Measurements from ENCODE around the gene GFRA4. TPM values are rescaled to one million over a fixed set of nuclear protein-coding genes. Genes with fewer than 3 reads are reported as not detected.
"Not testable (repeated sequence)": the region's sequence is repeated elsewhere in the genome, so short reads cannot be mapped to it uniquely, and the experiment has no call there.

The GFRA4 gene
- polyA plus RNA-seq, 5 donors = not detected

GRCh38 chr20:3616250-3616649, 46.9 kb downstream of the GFRA4 start:
- peak; percentile 50 to 65 for DNase-seq

GRCh38 chr20:3615171-3615840, 47.9 kb downstream of the GFRA4 start:
- not testable (repeated sequence) for DNase-seq

GRCh38 chr20:3614466-3614865, 48.7 kb downstream of the GFRA4 start:
- DNase-seq = no peak

GRCh38 chr20:3613821-3614440, 49.3 kb downstream of the GFRA4 start:
- no peak for DNase-seq

GRCh38 chr20:3612795-3613572, 50.2 kb downstream of the GFRA4 start:
- no peak for DNase-seq

- DNase-seq = no peak
These were observed 51.3 kb downstream of the GFRA4 start for GRCh38 chr20:3611901-3612300.

Other genes starting within 250 kb of the GFRA4 start
- gene ATRN, start 192.4 kb downstream of the GFRA4 start, polyA plus RNA-seq (ENCODE audit: insufficient read depth in 1 of 5, insufficient read length in 5 of 5, low replicate concordance in 1 of 5) = 10 to 100 TPM; 27.1 to 38.2 (median 33.9) TPM
- 10 to 100 TPM in 3 of 5 donors, 1 to 10 TPM in 2; 8.3 to 16.1 (median 10.2) TPM for gene ADAM33, start 18.6 kb upstream of the GFRA4 start, polyA plus RNA-seq (ENCODE audit: insufficient read depth in 1 of 5, insufficient read length in 5 of 5, low replicate concordance in 1 of 5)
- 1 to 10 TPM; 1.6 to 2.9 (median 2.1) TPM for gene SIGLEC1, start 49.2 kb upstream of the GFRA4 start, polyA plus RNA-seq (ENCODE audit: insufficient read depth in 1 of 5, insufficient read length in 5 of 5, low replicate concordance in 1 of 5)
- gene HSPA12B, start 69.3 kb upstream of the GFRA4 start, polyA plus RNA-seq (ENCODE audit: insufficient read depth in 1 of 5, insufficient read length in 5 of 5, low replicate concordance in 1 of 5) = 10 to 100 TPM; 21.2 to 34.6 (median 24.0) TPM
- 10 to 100 TPM; 17.7 to 44.5 (median 23.2) TPM for gene ADISSP, start 104.4 kb upstream of the GFRA4 start, polyA plus RNA-seq (ENCODE audit: insufficient read depth in 1 of 5, insufficient read length in 5 of 5, low replicate concordance in 1 of 5)
- 1 to 10 TPM in 4 of 5 donors, under 1 TPM in 1; 0.72 to 4.8 (median 2.3) TPM for gene SPEF1, start 118.0 kb upstream of the GFRA4 start, polyA plus RNA-seq (ENCODE audit: insufficient read depth in 1 of 5, insufficient read length in 5 of 5, low replicate concordance in 1 of 5)
- gene CENPB, start 123.3 kb upstream of the GFRA4 start, polyA plus RNA-seq (ENCODE audit: insufficient read depth in 1 of 5, insufficient read length in 5 of 5, low replicate concordance in 1 of 5) = 10 to 100 TPM; 36.0 to 71.1 (median 41.9) TPM
- 10 to 100 TPM; 47.6 to 63.6 (median 51.1) TPM for gene CDC25B, start 132.9 kb upstream of the GFRA4 start, polyA plus RNA-seq (ENCODE audit: insufficient read depth in 1 of 5, insufficient read length in 5 of 5, low replicate concordance in 1 of 5)
- 10 to 100 TPM in 2 of 5 donors, 1 to 10 TPM in 3; 8.6 to 12.9 (median 9.5) TPM for gene AP5S1, start 157.1 kb upstream of the GFRA4 start, polyA plus RNA-seq (ENCODE audit: insufficient read depth in 1 of 5, insufficient read length in 5 of 5, low replicate concordance in 1 of 5)
- gene MAVS, start 183.4 kb upstream of the GFRA4 start, polyA plus RNA-seq (ENCODE audit: insufficient read depth in 1 of 5, insufficient read length in 5 of 5, low replicate concordance in 1 of 5) = 10 to 100 TPM; 21.9 to 32.2 (median 25.7) TPM
- 10 to 100 TPM; 32.8 to 38.6 (median 37.0) TPM for gene PANK2, start 226.0 kb upstream of the GFRA4 start, polyA plus RNA-seq (ENCODE audit: insufficient read depth in 1 of 5, insufficient read length in 5 of 5, low replicate concordance in 1 of 5)

All from right lung (tissue), 5 donors.